Esophagus muscularis mucosa (tissue), 4 donors: ENCODE data around the gene ASTN2.

ENCODE experiments used
- CTCF ChIP-seq, 3 experiments: fragments of 200-600 bp in 2 of 3; fragments of 450-650 bp in 1 of 3; sonication (generic) in 2 of 3; IDR thresholded peaks; one replicate each; pipeline ENCODE4 v1.5.1; 2017 to 2019; ENCODE audit warnings: antibody characterized with exemption in 3 of 3, mild to moderate bottlenecking in 2 of 3, moderate library complexity in 1 of 3
- EP300 ChIP-seq: sonication (generic); formaldehyde crosslinking; IDR thresholded peaks from one replicate; pipeline ENCODE4 v1.6.1; 2017; ENCODE audit warnings: antibody characterized with exemption
- POLR2A ChIP-seq: fragments of 450-650 bp; IDR thresholded peaks from one replicate; pipeline ENCODE4 v1.6.1; 2017; ENCODE audit warnings: antibody characterized with exemption, moderate library complexity, mild to moderate bottlenecking, low read depth

- TF ChIP-seq CTCF (IDR thresholded peaks at IDR 0.05) (no peak), POLR2A (no peak), EP300 (no peak)
These were observed 46.5 kb upstream of the ASTN2 start for GRCh38 chr9:117461386-117461785.
